ENCODE results near the gene FECH.
"Not testable (repeated sequence)": the region's sequence is repeated elsewhere in the genome, so short reads cannot be mapped to it uniquely, and the experiment has no call there.

- TF ChIP-seq CTCF, POLR2A (IDR thresholded peaks at IDR 0.05): not testable (repeated sequence)
Measured at GRCh38 chr18:57522348-57522747, 64.2 kb downstream of the FECH start.

Data from right lobe of liver (tissue), 4 donors.